Transverse colon (tissue), 4 donors: ENCODE data around the gene HAPLN1. TPM values are rescaled to one million over a fixed set of nuclear protein-coding genes. Genes with fewer than 3 reads are reported as not detected.

Experiments
- DNase-seq: peaks from one replicate; pipeline ENCODE4 v3.0.0-alpha.2; 2019
- H3K27ac ChIP-seq, 4 donors: fragments of 200-600 bp; sonication (generic); 2 replicates each; pipeline ENCODE4 v1.5.1; 2016 to 2018; ENCODE audit warnings: inconsistent platforms in 4 of 4
- H3K27me3 ChIP-seq: fragments of 200-600 bp; sonication (generic); 2 replicates; pipeline ENCODE4 v1.5.1; 2017; ENCODE audit warnings: inconsistent platforms
- H3K36me3 ChIP-seq, 4 donors: fragments of 200-600 bp; sonication (generic); 2 replicates each; pipeline ENCODE4 v1.5.1; 2017 to 2019; ENCODE audit warnings: inconsistent platforms in 4 of 4
- H3K4me1 ChIP-seq, 4 donors: fragments of 200-600 bp; sonication (generic); 2 replicates each; pipeline ENCODE4 v1.5.1; 2017 to 2020; ENCODE audit warnings: inconsistent platforms in 4 of 4
- H3K4me3 ChIP-seq, 4 donors: fragments of 200-600 bp; sonication (generic); 1 replicate in 1 of 4; 2 replicates in 3 of 4; pipeline versions ENCODE4 v1.5.1 to v1.6.1; 2017 to 2019; ENCODE audit warnings: inconsistent platforms in 4 of 4
- H3K9me3 ChIP-seq, 2 donors: fragments of 200-600 bp; sonication (generic); 2 replicates each; pipeline ENCODE4 v1.5.1; 2017 to 2019; ENCODE audit warnings: inconsistent platforms in 2 of 2
- CTCF ChIP-seq, 5 experiments: fragments of 200-600 bp in 3 of 5; fragments of 450-650 bp in 2 of 5; sonication (generic) in 3 of 5; IDR thresholded peaks; 1 replicate in 2 of 5; 2 replicates in 3 of 5; pipeline ENCODE4 v1.5.1; 2016 to 2017; ENCODE audit warnings: antibody characterized with exemption in 5 of 5, inconsistent platforms in 3 of 5, mild to moderate bottlenecking in 2 of 5, moderate library complexity in 1 of 5
- EP300 ChIP-seq: sonication (generic); formaldehyde crosslinking; IDR thresholded peaks from one replicate; pipeline ENCODE4 v1.6.1; 2017; ENCODE audit warnings: antibody characterized with exemption, low read depth
- POLR2A ChIP-seq: fragments of 450-650 bp; IDR thresholded peaks from one replicate; pipeline ENCODE4 v1.6.1; 2016; ENCODE audit warnings: antibody characterized with exemption, mild to moderate bottlenecking, moderate library complexity
- POLR2AphosphoS5 ChIP-seq, 3 donors: sonication (generic); formaldehyde crosslinking; IDR thresholded peaks; one replicate each; pipeline ENCODE4 v1.6.1; 2016; ENCODE audit warnings: antibody characterized with exemption in 3 of 3
- WGBS, 2 donors: methylation state at CpG; one replicate each; pipeline ENCODE4 v1.1.5; 2018; ENCODE audit warnings: low coverage in 1 of 2; 5-methylcytosine and 5-hydroxymethylcytosine counted together
- in situ Hi-C, 4 donors: fragments of 200-750 bp; cut with MboI; loops; one replicate each; pipeline versions ENCODE4 v1.15.0 to v1.15.1; 2017; ENCODE audit warnings: low sequenced_read_pairs in 3 of 4, low pct_ligation_motif_present in 1 of 4, low pct_unique_long_range_greater_than_20kb in 1 of 4
- intact Hi-C: fragments of 100-400 bp; cut with DNase I; formaldehyde crosslinking; loops from one replicate; pipeline ENCODE4 v1.15.1; 2023; ENCODE audit warnings: low total_unique reads
- small RNA-seq, 4 donors: library from RNA; depleted of rRNA; stranded (forward); fragments of <200 nt; gene quantifications; one replicate each; pipeline ENCODE3, GENCODE V24; 2016
- total RNA-seq, 4 donors: library from RNA; depleted of rRNA; stranded (reverse); fragments of >200 nt; gene quantifications; one replicate each; pipeline ENCODE4 v1.1.0, GENCODE V29; 2016

Gene HAPLN1
- total RNA-seq, 4 donors from 2014 or later, result 0.48 to 3.1 TPM; not detected in 2

- WGBS, 2 donors, result 60 to 71% methylated on average over 1 of the region's 1 CpG
- in situ Hi-C loops, result no loop called here
- Histone ChIP-seq H3K27ac (no peak overlapping the region), H3K36me3 (no peaks in the 10 kb centered on the region), H3K9me3 (no peaks in the 10 kb centered on the region), H3K4me1 (no peaks in the 10 kb centered on the region), H3K4me3 (no peak overlapping the region), H3K27me3 (no peaks in the 10 kb centered on the region)
- intact Hi-C loops, result no loop called here
- no peak for TF ChIP-seq POLR2AphosphoS5 (IDR thresholded peaks at IDR 0.05)
- TF ChIP-seq POLR2A, result no peak
- TF ChIP-seq CTCF (IDR thresholded peaks at IDR 0.05), result no peak
- no peak for TF ChIP-seq EP300
- no peak for DNase-seq
Observed at GRCh38 chr5:83589786-83590185, 130.9 kb downstream of the HAPLN1 start.

Small RNA genes lying within 50 kb of the gene (small RNA-seq; reads per million reads assigned to genes)
- gene RN7SKP295 (0 reads per million in 4 donors), gene RNU6-620P (0 reads per million in 4 donors)

Other genes with a start within 250 kb of the HAPLN1 start
- 10 to 100 TPM in 2 of 4 donors, 1 to 10 TPM in 2; 9.4 to 49.2 (median 10.9) TPM for gene VCAN, start 249.1 kb downstream of the HAPLN1 start, total RNA-seq